K562 (cell line): ENCODE data around the gene MEX3D. TPM values are rescaled to one million over a fixed set of nuclear protein-coding genes. Genes with fewer than 3 reads are reported as not detected.

Source experiments
- ATAC-seq: fragments of 200-7000 bp; cut with Tn5 transposase; 3 replicates; pipeline ENCODE4 v1.9.1; 2020; ENCODE audit warnings: moderate library complexity
- BruUV-seq: library from RNA; stranded (reverse); fragments of 400-500 nt; replicated peaks from 2 replicates; lab custom pipeline; 2021; lab: Mats Ljungman, UMichigan
- CTCF ChIA-PET: fragments of 300-600 bp; formaldehyde crosslinking; extraction: SDS; loops from one replicate; lab custom pipeline; 2021; ENCODE audit warnings: low intra/inter-chr PET ratio; lab: Yijun Ruan, JAX
- POLR2A ChIA-PET: fragments of 300-600, 350-650 bp; sonication (Branson Sonifier 250); formaldehyde crosslinking; extraction: SDS; loops from one replicate; lab custom pipeline; 2021; ENCODE audit warnings: antibody characterized with exemption, inconsistent platforms; lab: Yijun Ruan, JAX
- DNase-seq, 4 experiments: peaks; one replicate each; pipeline versions ENCODE4 v3.0.0 to v3.0.0-alpha.2; 2011 to 2018; ENCODE audit warnings: low spot score in 3 of 4, mixed read lengths in 3 of 4; ENCODE audit errors: extremely low read depth in 1 of 4
- FAIRE-seq: peaks from 2 replicates; lab custom pipeline; 2011; peaks lifted over from hg19 to GRCh38; lab: Jason Lieb, UNC
- H2AFZ ChIP-seq: 2 replicates; pipeline ENCODE4 v1.6.0; 2011; ENCODE audit warnings: low read depth, low read length, control low read depth, inconsistent platforms
- H3K27ac ChIP-seq: fragments of 200-600 bp; 3 replicates; pipeline ENCODE4 v1.8.0; 2011; ENCODE audit warnings: low read depth, mild to moderate bottlenecking, control low read depth, inconsistent platforms, low read length, moderate library complexity, mixed read lengths; ENCODE audit errors: extremely low read depth
- H3K27me3 ChIP-seq, 2 experiments: fragments of 300-600 bp in 1 of 2; 2 replicates in 1 of 2; 3 replicates in 1 of 2; pipeline versions ENCODE4 v1.6.0 to v1.8.0; 2011; ENCODE audit warnings: inconsistent platforms in 2 of 2, low read length in 2 of 2, mild to moderate bottlenecking in 1 of 2, mixed read lengths in 1 of 2, moderate library complexity in 1 of 2; ENCODE audit not compliant: control insufficient read depth in 2 of 2, insufficient read depth in 2 of 2
- H3K36me3 ChIP-seq: fragments of 300-600 bp; 3 replicates; pipeline ENCODE4 v1.8.0; 2011; ENCODE audit warnings: mild to moderate bottlenecking, low read length, inconsistent platforms; ENCODE audit not compliant: control insufficient read depth, insufficient read depth
- H3K4me1 ChIP-seq, 2 experiments: fragments of 200-600 bp in 1 of 2; replicated peaks in 1 of 2; 2 replicates in 1 of 2; 3 replicates in 1 of 2; pipeline versions ENCODE4 v1.5.1 to v1.8.0; 2011; ENCODE audit warnings: inconsistent platforms in 2 of 2, low read length in 2 of 2, mild to moderate bottlenecking in 1 of 2, mixed read lengths in 1 of 2, moderate library complexity in 1 of 2; ENCODE audit not compliant: control insufficient read depth in 2 of 2, insufficient read depth in 2 of 2
- H3K4me2 ChIP-seq: 2 replicates; pipeline ENCODE4 v1.6.1; 2011; ENCODE audit warnings: low read length, control low read depth, inconsistent platforms, mixed read lengths; ENCODE audit not compliant: insufficient read depth
- H3K4me3 ChIP-seq: fragments of 200-600 bp; sonication (generic), shearing (Covaris generic); 2 replicates; pipeline ENCODE4 v1.5.1; 2016; ENCODE audit warnings: control low read depth, inconsistent platforms
- H3K79me2 ChIP-seq: fragments of 200-600 bp; 3 replicates; pipeline ENCODE4 v1.8.0; 2011; ENCODE audit warnings: low read length, inconsistent platforms; ENCODE audit not compliant: control insufficient read depth, insufficient read depth
- H3K9ac ChIP-seq, 2 experiments: 2 replicates each; pipeline versions ENCODE4 v1.6.0 to v1.6.1; 2011; ENCODE audit warnings: low read depth in 2 of 2, low read length in 2 of 2, control low read depth in 1 of 2, inconsistent platforms in 1 of 2, mild to moderate bottlenecking in 1 of 2, mixed read lengths in 1 of 2; ENCODE audit not compliant: insufficient read depth in 1 of 2
- H3K9me1 ChIP-seq: one replicate; pipeline ENCODE4 v1.6.0; 2011; ENCODE audit warnings: inconsistent platforms, mild to moderate bottlenecking, low read length, moderate library complexity; ENCODE audit not compliant: control insufficient read depth, insufficient read depth
- H3K9me3 ChIP-seq: replicated peaks from 2 replicates; pipeline ENCODE4 v1.5.1; 2011; ENCODE audit warnings: low read depth, low read length, inconsistent platforms; ENCODE audit not compliant: control insufficient read depth, insufficient read depth
- H4K20me1 ChIP-seq: replicated peaks from 2 replicates; pipeline ENCODE4 v1.6.1; 2011; ENCODE audit warnings: low read length, inconsistent platforms, mixed read lengths; ENCODE audit not compliant: control insufficient read depth, insufficient read depth
- E2F1 ChIP-seq: sonication (generic); formaldehyde crosslinking; IDR thresholded peaks from 2 replicates; pipeline ENCODE4 v1.8.1; 2023; ENCODE audit warnings: mild to moderate bottlenecking, missing genetic modification reagents, moderate library complexity
- KDM4B ChIP-seq, 2 experiments: fragments of 450-650 bp in 1 of 2; sonication (generic) in 1 of 2; IDR thresholded peaks; 2 replicates each; pipeline ENCODE4 v1.6.1; 2016 to 2017; ENCODE audit warnings: borderline replicate concordance in 2 of 2, antibody characterized with exemption in 1 of 2, low read depth in 1 of 2, mild to moderate bottlenecking in 1 of 2
- MED1 ChIP-seq: sonication (generic); formaldehyde crosslinking; IDR thresholded peaks from 2 replicates; pipeline ENCODE4 v1.8.1; 2023; ENCODE audit warnings: missing genetic modification reagents, borderline replicate concordance
- POLR2G ChIP-seq: fragments of 200-400 bp; formaldehyde crosslinking; IDR thresholded peaks from 2 replicates; pipeline ENCODE4 v1.6.1; 2017; ENCODE audit warnings: low read depth, mild to moderate bottlenecking, antibody characterized with exemption, low read length, moderate library complexity
- ZFP91 ChIP-seq: sonication (generic); formaldehyde crosslinking; IDR thresholded peaks from 2 replicates; pipeline ENCODE4 v1.8.0; 2022; ENCODE audit warnings: mild to moderate bottlenecking, missing genetic modification reagents
- WGBS: fragments of 100-300 bp; shearing (Covaris generic); methylation state at CpG from one replicate; pipeline ENCODE4 v1.1.6; 2016; ENCODE audit warnings: low coverage, mixed read lengths; ENCODE audit not compliant: insufficient coverage; ENCODE audit errors: missing lambda C conversion rate; 5-methylcytosine and 5-hydroxymethylcytosine counted together
- in situ Hi-C: fragments of 300-500 bp; cut with MboI; formaldehyde crosslinking; loops from 4 replicates; pipeline ENCODE4 v1.15.0; 2018; ENCODE audit warnings: inconsistent platforms, mixed read lengths
- intact Hi-C: fragments of 100-400 bp; cut with micrococcal nuclease; formaldehyde crosslinking; loops from 2 replicates; pipeline ENCODE4 v1.14.2; 2022
- polyA plus RNA-seq, 8 experiments: library from polyadenylated mRNA; depleted of rRNA in 4 of 8; stranded (reverse) in 5 of 8; unstranded in 3 of 8; fragments of >200 nt; fragmentation: Nextera tagmentation in 2 of 8; fragmentation: Illumina TruSeq in 1 of 8; extraction: Ambion mirVana in 2 of 8; extraction: Trizol in 1 of 8; gene quantifications; 2 replicates each; pipeline versions ENCODE4 v1.2.1 to v1.2.3, GENCODE V29; 2011 to 2014; ENCODE audit warnings: inconsistent platforms in 1 of 8, missing spikeins in 1 of 8
- total RNA-seq, 7 experiments: library from RNA; depleted of rRNA in 6 of 7; stranded (reverse); fragments of >200 nt in 6 of 7; fragmentation: Illumina TruSeq in 2 of 7; extraction: Trizol in 2 of 7; gene quantifications; 2 replicates each; pipeline versions ENCODE4 v1.2.1 to v1.2.3, GENCODE V29; 2011 to 2021; ENCODE audit warnings: low replicate concordance in 1 of 7
- TF ChIP-seq, protein P1 (sequence below): fragments of 250-450 bp; sonication (Bioruptor Pico); IDR thresholded peaks from 2 replicates; pipeline ENCODE4 v1.8.0; 2022; ENCODE audit warnings: moderate library complexity, mild to moderate bottlenecking, inconsistent platforms
- TF ChIP-seq, protein P2 (sequence below): sonication (generic); formaldehyde crosslinking; IDR thresholded peaks from 2 replicates; pipeline ENCODE4 v1.8.1; 2023; ENCODE audit warnings: mild to moderate bottlenecking, missing genetic modification reagents
- TF ChIP-seq, protein P3 (sequence below), 2 experiments: IDR thresholded peaks in 1 of 2; conservative IDR thresholded peaks in 1 of 2; 2 replicates each; pipeline ENCODE4 v1.6.1; 2016; ENCODE audit warnings: low read depth in 2 of 2, mild to moderate bottlenecking in 1 of 2, missing compliant biosample characterization in 1 of 2, missing genetic modification characterization in 1 of 2, moderate library complexity in 1 of 2

MEX3D gene
- total and polyA plus RNA-seq, 9 of the 15 experiments (the other 6 are each of a cell fraction or from before 2014, with no cell fraction given), result 1.7 to 39.3 (median 5.7) TPM

GRCh38 chr19:1558552-1558951, 9.6 kb downstream of the MEX3D start (continued):
- TF ChIP-seq MED1, result no peak
- no peak for TF ChIP-seq E2F1 (CRISPR knock-in tag)
- TF ChIP-seq, protein P1, sequence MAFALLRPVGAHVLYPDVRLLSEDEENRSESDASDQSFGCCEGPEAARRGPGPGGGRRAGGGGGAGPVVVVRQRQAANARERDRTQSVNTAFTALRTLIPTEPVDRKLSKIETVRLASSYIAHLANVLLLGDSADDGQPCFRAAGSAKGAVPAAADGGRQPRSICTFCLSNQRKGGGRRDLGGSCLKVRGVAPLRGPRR (CRISPR knock-in tag), result no peak

- Histone ChIP-seq H3K27me3 (no peaks in the 10 kb centered on the region), H4K20me1 (no peaks in the 10 kb centered on the region; the same call in 1 of the 2 replicates), H3K9ac (no peak overlapping the region), H3K4me3 (no peak overlapping the region), H3K36me3 (peaks cover 13% of the 10 kb centered on the region; the same call in 1 of the 3 replicates), H3K4me2 (no peak overlapping the region), H3K4me1 (peaks cover 3 to 45% of the 10 kb centered on the region in 2 experiments; a peak in 3 of 5 replicates), H2AFZ (no peak overlapping the region), H3K79me2 (peaks cover 13% of the 10 kb centered on the region; the same call in 2 of the 3 replicates), H3K9me1 (no peaks in the 10 kb centered on the region), H3K27ac (no peak overlapping the region), H3K9me3 (no peaks in the 10 kb centered on the region)
- WGBS, result 94% methylated on average over 22 of the region's 66 CpGs
- TF ChIP-seq ZFP91 (CRISPR knock-in tag) (no peak), POLR2G (0 out of 2 replicates have a peak, but pooled peaks have one; percentile 24), KDM4B (IDR thresholded peaks at IDR 0.05; ENCODE audit: borderline replicate concordance in 2 of 2, low read depth in 1 of 2) (no peak)
- TF ChIP-seq, protein P2, sequence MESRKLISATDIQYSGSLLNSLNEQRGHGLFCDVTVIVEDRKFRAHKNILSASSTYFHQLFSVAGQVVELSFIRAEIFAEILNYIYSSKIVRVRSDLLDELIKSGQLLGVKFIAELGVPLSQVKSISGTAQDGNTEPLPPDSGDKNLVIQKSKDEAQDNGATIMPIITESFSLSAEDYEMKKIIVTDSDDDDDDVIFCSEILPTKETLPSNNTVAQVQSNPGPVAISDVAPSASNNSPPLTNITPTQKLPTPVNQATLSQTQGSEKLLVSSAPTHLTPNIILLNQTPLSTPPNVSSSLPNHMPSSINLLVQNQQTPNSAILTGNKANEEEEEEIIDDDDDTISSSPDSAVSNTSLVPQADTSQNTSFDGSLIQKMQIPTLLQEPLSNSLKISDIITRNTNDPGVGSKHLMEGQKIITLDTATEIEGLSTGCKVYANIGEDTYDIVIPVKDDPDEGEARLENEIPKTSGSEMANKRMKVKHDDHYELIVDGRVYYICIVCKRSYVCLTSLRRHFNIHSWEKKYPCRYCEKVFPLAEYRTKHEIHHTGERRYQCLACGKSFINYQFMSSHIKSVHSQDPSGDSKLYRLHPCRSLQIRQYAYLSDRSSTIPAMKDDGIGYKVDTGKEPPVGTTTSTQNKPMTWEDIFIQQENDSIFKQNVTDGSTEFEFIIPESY (CRISPR knock-in tag), result peak; percentile 94
- TF ChIP-seq, protein P3, sequence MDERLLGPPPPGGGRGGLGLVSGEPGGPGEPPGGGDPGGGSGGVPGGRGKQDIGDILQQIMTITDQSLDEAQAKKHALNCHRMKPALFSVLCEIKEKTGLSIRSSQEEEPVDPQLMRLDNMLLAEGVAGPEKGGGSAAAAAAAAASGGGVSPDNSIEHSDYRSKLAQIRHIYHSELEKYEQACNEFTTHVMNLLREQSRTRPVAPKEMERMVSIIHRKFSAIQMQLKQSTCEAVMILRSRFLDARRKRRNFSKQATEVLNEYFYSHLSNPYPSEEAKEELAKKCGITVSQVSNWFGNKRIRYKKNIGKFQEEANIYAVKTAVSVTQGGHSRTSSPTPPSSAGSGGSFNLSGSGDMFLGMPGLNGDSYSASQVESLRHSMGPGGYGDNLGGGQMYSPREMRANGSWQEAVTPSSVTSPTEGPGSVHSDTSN (CRISPR knock-in tag; IDR thresholded peaks at IDR 0.05; ENCODE audit: low read depth), result no peak
- TF ChIP-seq, protein P3 (tag; conservative IDR thresholded peaks at IDR 0.05; ENCODE audit: low read depth), result no peak
- ATAC-seq (no peak), DNase-seq (no peak), FAIRE-seq (no peak)
- ChIA-PET CTCF (no interaction called here), POLR2A (no interaction called here)
- no TSS peak for BruUV-seq
- intact Hi-C loops (no loop called here), in situ Hi-C loops (no loop called here)
Observed at GRCh38 chr19:1556390-1557070, 11.6 kb downstream of the MEX3D start.
